Measurements from ENCODE around the gene DNASE1L1.
A peak's percentile ranks its signal among the peaks of the same experiment; 100 is the strongest.

Gene DNASE1L1

DNA sequence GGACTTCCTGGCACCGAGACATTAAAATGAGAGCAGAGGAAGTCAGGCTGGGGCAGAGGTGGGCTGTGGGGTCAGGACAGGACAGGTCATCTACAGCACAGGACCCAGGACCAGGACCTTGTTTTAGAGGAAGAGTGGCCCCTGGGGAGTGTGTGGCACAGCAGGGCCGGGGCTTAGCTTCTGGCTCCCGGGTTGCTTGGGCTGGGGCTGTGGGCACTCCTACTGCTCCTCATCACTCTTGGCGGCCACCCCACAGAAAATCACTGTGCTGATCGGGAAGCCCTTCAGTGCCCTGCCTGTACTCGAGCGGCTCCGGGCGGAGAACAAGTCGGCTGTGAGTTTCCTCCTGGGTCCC, 11.3 kb upstream of the DNASE1L1 start:
- in situ Hi-C loops (cut with MboI; ENCODE audit: low sequenced_read_pairs, unreplicated experiment): no loop called here
- DNase-seq (ENCODE audit: low spot score): no peak
- no peak for TF ChIP-seq CTCF (IDR thresholded peaks at IDR 0.05; ENCODE audit: borderline replicate concordance, control extremely low read depth, extremely low read depth, insufficient read depth, missing control alignments)

DNA sequence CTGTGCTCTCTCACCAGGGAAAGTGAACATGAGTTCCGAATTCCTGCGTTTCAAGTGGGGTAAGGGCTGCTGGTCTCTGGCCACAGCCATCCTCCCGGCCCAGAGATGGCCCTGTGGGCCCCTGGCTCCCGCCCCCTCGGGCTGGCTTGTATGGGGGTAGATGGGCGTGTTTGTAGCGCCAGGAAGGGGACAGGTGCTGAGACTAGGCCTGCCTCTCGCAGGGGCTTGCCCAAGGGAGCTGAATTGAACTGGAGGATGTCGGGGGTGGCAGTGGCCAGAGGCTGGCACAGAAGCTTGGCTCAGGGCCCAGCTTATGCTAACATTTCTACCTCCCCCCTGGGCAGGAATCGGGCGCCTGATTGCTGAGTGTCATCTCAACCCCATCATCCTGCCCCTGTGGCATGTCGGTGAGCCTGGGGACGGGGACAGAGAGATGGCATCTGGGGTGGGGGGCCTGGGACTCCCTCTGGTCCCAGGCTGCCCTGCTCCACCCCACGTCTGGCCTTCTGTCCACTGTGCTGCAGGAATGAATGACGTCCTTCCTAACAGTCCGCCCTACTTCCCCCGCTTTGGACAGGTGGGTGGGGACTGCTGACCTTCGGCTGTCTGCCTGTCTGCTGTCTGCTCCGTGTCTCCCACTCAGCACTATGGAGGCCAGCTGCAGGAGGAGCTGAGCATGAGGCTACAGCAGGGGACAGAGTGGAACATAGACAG, 10.8 kb upstream of the DNASE1L1 start:
- no peak for TF ChIP-seq CTCF (IDR thresholded peaks at IDR 0.05; ENCODE audit: borderline replicate concordance, control extremely low read depth, extremely low read depth, insufficient read depth, missing control alignments)
- no peak for DNase-seq (ENCODE audit: low spot score)
- in situ Hi-C loops (cut with MboI; ENCODE audit: low sequenced_read_pairs, unreplicated experiment): no loop called here

DNA sequence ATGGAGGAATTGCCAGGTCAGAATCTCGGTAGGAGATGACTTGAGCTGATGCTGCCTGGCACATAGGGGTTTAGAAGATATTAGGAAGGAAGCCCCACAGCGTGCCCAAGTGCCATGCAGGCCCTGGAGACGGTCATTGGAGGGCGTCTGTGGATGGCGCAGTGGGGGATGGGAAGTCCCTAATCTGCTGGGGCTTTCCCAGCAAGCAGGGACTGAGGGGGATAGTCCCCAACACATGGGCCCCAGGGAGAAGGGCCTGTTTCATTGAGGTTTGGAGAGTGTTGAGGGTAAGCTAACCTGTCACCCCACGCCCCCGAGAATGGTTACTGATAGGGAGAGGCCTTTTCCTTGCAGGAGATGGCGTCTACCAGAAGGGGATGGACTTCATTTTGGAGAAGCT, 10.1 kb upstream of the DNASE1L1 start:
- in situ Hi-C loops (cut with MboI; ENCODE audit: low sequenced_read_pairs, unreplicated experiment): no loop called here
- TF ChIP-seq CTCF (IDR thresholded peaks at IDR 0.05; ENCODE audit: borderline replicate concordance, control extremely low read depth, extremely low read depth, insufficient read depth, missing control alignments): no peak
- DNase-seq (ENCODE audit: low spot score): peak; percentile 49

DNA sequence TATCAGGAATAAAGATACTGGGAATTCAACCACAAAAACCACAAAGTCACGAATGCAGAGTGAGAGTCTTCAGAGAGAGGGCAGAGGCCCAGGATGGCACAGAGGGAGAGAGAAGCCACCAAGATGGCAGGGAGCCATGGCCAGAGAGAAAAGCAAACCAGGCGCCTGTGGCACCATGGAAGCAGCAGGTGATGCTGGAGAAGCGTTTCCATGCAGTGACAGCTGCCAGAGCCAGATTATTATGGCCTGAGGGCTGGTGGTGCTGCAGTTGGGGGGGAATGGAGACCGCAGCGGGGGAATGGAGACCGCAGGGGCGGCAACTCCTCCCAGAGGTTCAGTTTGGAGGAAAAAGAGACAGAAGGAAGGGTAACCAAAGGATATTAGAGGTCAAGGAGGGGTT, 8.1 kb upstream of the DNASE1L1 start:
- TF ChIP-seq CTCF (IDR thresholded peaks at IDR 0.05; ENCODE audit: borderline replicate concordance, control extremely low read depth, extremely low read depth, insufficient read depth, missing control alignments): no peak
- in situ Hi-C loops (cut with MboI; ENCODE audit: low sequenced_read_pairs, unreplicated experiment): no loop called here
- DNase-seq (ENCODE audit: low spot score): no peak

- no peak for TF ChIP-seq CTCF (IDR thresholded peaks at IDR 0.05; ENCODE audit: borderline replicate concordance, control extremely low read depth, extremely low read depth, insufficient read depth, missing control alignments)
- no peak for DNase-seq (ENCODE audit: low spot score)
- in situ Hi-C loops (cut with MboI; ENCODE audit: low sequenced_read_pairs, unreplicated experiment): no loop called here
These were observed 4.1 kb upstream of the DNASE1L1 start for GRCh38 chrX:154413142-154413541.

- no peak for TF ChIP-seq CTCF (IDR thresholded peaks at IDR 0.05; ENCODE audit: borderline replicate concordance, control extremely low read depth, extremely low read depth, insufficient read depth, missing control alignments)
- in situ Hi-C loops (cut with MboI; ENCODE audit: low sequenced_read_pairs, unreplicated experiment): no loop called here
- DNase-seq (ENCODE audit: low spot score): no peak
These were observed 3.4 kb upstream of the DNASE1L1 start for GRCh38 chrX:154412468-154412867.
